PC-3 (cell line): ENCODE measurements around the gene IL10. TPM values are rescaled to one million over a fixed set of nuclear protein-coding genes. Genes with fewer than 3 reads are reported as not detected.

Source experiments
- ATAC-seq: fragments of 200-7000 bp; cut with Tn5 transposase; 2 replicates; pipeline ENCODE4 v1.9.1; 2020; ENCODE audit warnings: mild to moderate bottlenecking, moderate library complexity
- BruUV-seq: library from RNA; stranded (reverse); fragments of 400-500 nt; replicated peaks from 2 replicates; lab custom pipeline; 2021; lab: Mats Ljungman, UMichigan
- CTCF ChIA-PET: fragments of 300-600 bp; sonication (Branson Sonifier 250); formaldehyde crosslinking; loops from one replicate; lab custom pipeline; 2022; ENCODE audit warnings: antibody characterized with exemption; lab: Charles Lee
- POLR2A ChIA-PET: fragments of 300-600 bp; sonication (Branson Sonifier 250); formaldehyde crosslinking; loops from one replicate; lab custom pipeline; 2022; ENCODE audit warnings: antibody characterized with exemption; ENCODE audit not compliant: unreplicated experiment; lab: Charles Lee
- DNase-seq: peaks from one replicate; pipeline ENCODE4 v3.0.0-alpha.2; 2015
- H2AFZ ChIP-seq: fragments of 300-600 bp; sonication (generic); 2 replicates; pipeline ENCODE4 v1.6.0; 2016; ENCODE audit warnings: antibody characterized with exemption, low read length
- H3F3A ChIP-seq: fragments of 300-600 bp; sonication (generic); one replicate; pipeline ENCODE4 v1.6.0; 2017; ENCODE audit warnings: antibody characterized with exemption, low read length, control low read depth, mild to moderate bottlenecking; ENCODE audit not compliant: unreplicated experiment
- H3K27ac ChIP-seq: fragments of 300-600 bp; sonication (generic); 2 replicates; pipeline ENCODE4 v1.5.1; 2016; ENCODE audit warnings: mild to moderate bottlenecking, low read length
- H3K27me3 ChIP-seq: fragments of 300-600 bp; sonication (generic); 2 replicates; pipeline ENCODE4 v1.6.1; 2016; ENCODE audit warnings: low read length, mixed read lengths
- H3K36me3 ChIP-seq: fragments of 300-600 bp; sonication (generic); 2 replicates; pipeline ENCODE4 v1.6.1; 2016; ENCODE audit warnings: low read depth, mixed run types, low read length, mixed read lengths
- H3K4me1 ChIP-seq: fragments of 300-600 bp; sonication (generic); 2 replicates; pipeline ENCODE4 v1.5.1; 2016; ENCODE audit warnings: low read length; ENCODE audit not compliant: insufficient read depth
- H3K4me2 ChIP-seq: fragments of 300-600 bp; sonication (generic); 2 replicates; pipeline ENCODE4 v1.6.0; 2016; ENCODE audit warnings: low read length
- H3K4me3 ChIP-seq: fragments of 300-600 bp; sonication (generic); 2 replicates; pipeline ENCODE4 v1.5.1; 2016; ENCODE audit warnings: mild to moderate bottlenecking, low read length, mixed read lengths
- H3K79me2 ChIP-seq: fragments of 300-600 bp; sonication (generic); 2 replicates; pipeline ENCODE4 v1.6.1; 2017; ENCODE audit warnings: low read length, mixed read lengths
- H3K9ac ChIP-seq: fragments of 300-600 bp; sonication (generic); 2 replicates; pipeline ENCODE4 v1.6.0; 2016; ENCODE audit warnings: mild to moderate bottlenecking, low read length
- H3K9me2 ChIP-seq: fragments of 300-600 bp; sonication (generic); replicated peaks from 2 replicates; pipeline ENCODE4 v1.6.1; 2016; ENCODE audit warnings: mixed run types, low read length, mixed read lengths
- H3K9me3 ChIP-seq: fragments of 300-600 bp; sonication (generic); 2 replicates; pipeline ENCODE4 v1.6.1; 2016; ENCODE audit warnings: low read length, mixed read lengths
- H4K20me1 ChIP-seq: fragments of 300-600 bp; sonication (generic); 2 replicates; pipeline ENCODE4 v1.6.1; 2016; ENCODE audit warnings: low read length, mixed read lengths
- CTCF ChIP-seq: fragments of 300-600 bp; sonication (generic); conservative IDR thresholded peaks from 2 replicates; pipeline ENCODE4 v1.5.1; 2017; ENCODE audit warnings: antibody characterized with exemption, low read depth, mild to moderate bottlenecking, low read length
- EZH2 ChIP-seq: fragments of 300-600 bp; sonication (generic); IDR thresholded peaks from one replicate; pipeline ENCODE4 v1.6.1; 2017; ENCODE audit warnings: antibody characterized with exemption, mild to moderate bottlenecking, low read length; ENCODE audit not compliant: unreplicated experiment
- EZH2phosphoT487 ChIP-seq: fragments of 300-600 bp; sonication (generic); IDR thresholded peaks from 2 replicates; pipeline ENCODE4 v1.6.1; 2018; ENCODE audit warnings: mild to moderate bottlenecking, antibody characterized with exemption, low read length, borderline replicate concordance
- intact Hi-C: fragments of 100-400 bp; cut with micrococcal nuclease; formaldehyde crosslinking; loops from 2 replicates; pipeline ENCODE4 v1.9.0; 2023
- total RNA-seq: library from RNA; depleted of rRNA; stranded (reverse); fragments of >200 nt; gene quantifications from 2 replicates; pipeline ENCODE4 v1.2.3, GENCODE V29; 2014

Gene IL10
- total RNA-seq, 1 experiment from 2014 or later, result not detected

GRCh38 chr1:206736878-206737728, 35.2 kb downstream of the IL10 start:
- TF ChIP-seq CTCF (no peak), EZH2phosphoT487 (no peak), EZH2 (no peak)
- no peaks in the 10 kb centered on the region for H3K9me2 ChIP-seq
- H3K27ac ChIP-seq, result no peak overlapping the region
- intact Hi-C loops, result no loop called here
- H3K79me2 ChIP-seq, result no peaks in the 10 kb centered on the region
- peaks cover 14% of the 10 kb centered on the region; the same call in 1 of the 2 replicates for H3K36me3 ChIP-seq
- H2AFZ ChIP-seq, result no peak overlapping the region
- DNase-seq, result no peak
- H3K9me3 ChIP-seq, result no peaks in the 10 kb centered on the region
- no peak for ATAC-seq
- ChIA-PET CTCF (interaction anchor here (1.0 to 1.2 kb wide), 2 partner anchors 172 to 175 kb away, joined by 3 to 5 read pairs; no protein-coding TSS in a partner anchor), POLR2A (no interaction called here)
- no peak overlapping the region for H3K4me2 ChIP-seq
- no peak overlapping the region for H3K4me3 ChIP-seq
- H3K4me1 ChIP-seq, result peaks cover 6% of the 10 kb centered on the region
- no peaks in the 10 kb centered on the region for H3K27me3 ChIP-seq
- no peaks in the 10 kb centered on the region for H3F3A ChIP-seq
- 0 out of 2 replicates have a peak, but pooled peaks cover 3% of the 10 kb centered on the region for H4K20me1 ChIP-seq
- BruUV-seq, result no TSS peak
- H3K9ac ChIP-seq, result no peak overlapping the region

DNA sequence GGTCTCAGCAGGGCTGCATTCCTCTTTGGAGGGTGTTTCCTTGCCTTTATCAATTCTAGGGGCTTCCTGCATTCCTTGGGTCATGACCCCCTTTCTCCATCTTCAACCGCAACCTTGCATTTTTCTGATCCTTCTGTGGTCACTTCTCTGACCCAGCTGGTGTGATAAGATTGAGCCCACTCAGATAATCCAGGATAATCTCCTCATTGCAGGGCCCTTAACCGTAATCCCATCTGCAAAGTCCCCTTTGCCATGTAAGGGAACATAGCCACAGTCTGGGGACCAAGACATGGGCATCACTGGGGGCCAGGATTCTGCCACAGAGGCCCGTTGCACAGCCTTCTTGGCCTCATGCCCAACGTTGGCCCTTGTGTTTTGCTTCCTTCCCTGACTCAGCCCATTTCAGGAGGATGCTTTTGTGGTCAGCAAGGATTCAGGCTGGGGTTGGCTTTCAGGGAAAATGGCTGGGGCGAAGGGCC, 36.7 kb downstream of the IL10 start:
- H3K79me2 ChIP-seq, result no peaks in the 10 kb centered on the region
- TF ChIP-seq EZH2, result no peak
- no peak for TF ChIP-seq CTCF
- TF ChIP-seq EZH2phosphoT487, result no peak
- H3K27me3 ChIP-seq, result no peaks in the 10 kb centered on the region
- ChIA-PET POLR2A (no interaction called here), CTCF (interaction anchor here (1.1 to 1.9 kb wide), 6 partner anchors 9 to 105 kb away, joined by 4 to 12 read pairs (median 6); no protein-coding TSS in a partner anchor)
- DNase-seq, result no peak
- H3K4me2 ChIP-seq, result no peak overlapping the region
- intact Hi-C loops, result loop anchor here (2.0 kb wide), 1 partner anchor 247 kb away; no protein-coding TSS in a partner anchor
- H3K9me2 ChIP-seq, result no peaks in the 10 kb centered on the region
- no peak overlapping the region for H3K9ac ChIP-seq
- no peak overlapping the region for H3K4me3 ChIP-seq
- peaks cover 6% of the 10 kb centered on the region for H3K4me1 ChIP-seq
- 0 out of 2 replicates have a peak, but pooled peaks cover 3% of the 10 kb centered on the region for H4K20me1 ChIP-seq
- H3K9me3 ChIP-seq, result no peaks in the 10 kb centered on the region
- BruUV-seq, result no TSS peak
- H3F3A ChIP-seq, result no peaks in the 10 kb centered on the region
- no peak overlapping the region for H2AFZ ChIP-seq
- no peak overlapping the region for H3K27ac ChIP-seq
- peaks cover 25% of the 10 kb centered on the region; the same call in 1 of the 2 replicates for H3K36me3 ChIP-seq
- no peak for ATAC-seq
